ENCODE data around the gene KCNH1. TPM values are rescaled to one million over a fixed set of nuclear protein-coding genes. Genes with fewer than 3 reads are reported as not detected.

KCNH1 gene
- total and polyA plus RNA-seq, 2 experiments from 2014 or later = 0.28 TPM; not detected in 1

DNA sequence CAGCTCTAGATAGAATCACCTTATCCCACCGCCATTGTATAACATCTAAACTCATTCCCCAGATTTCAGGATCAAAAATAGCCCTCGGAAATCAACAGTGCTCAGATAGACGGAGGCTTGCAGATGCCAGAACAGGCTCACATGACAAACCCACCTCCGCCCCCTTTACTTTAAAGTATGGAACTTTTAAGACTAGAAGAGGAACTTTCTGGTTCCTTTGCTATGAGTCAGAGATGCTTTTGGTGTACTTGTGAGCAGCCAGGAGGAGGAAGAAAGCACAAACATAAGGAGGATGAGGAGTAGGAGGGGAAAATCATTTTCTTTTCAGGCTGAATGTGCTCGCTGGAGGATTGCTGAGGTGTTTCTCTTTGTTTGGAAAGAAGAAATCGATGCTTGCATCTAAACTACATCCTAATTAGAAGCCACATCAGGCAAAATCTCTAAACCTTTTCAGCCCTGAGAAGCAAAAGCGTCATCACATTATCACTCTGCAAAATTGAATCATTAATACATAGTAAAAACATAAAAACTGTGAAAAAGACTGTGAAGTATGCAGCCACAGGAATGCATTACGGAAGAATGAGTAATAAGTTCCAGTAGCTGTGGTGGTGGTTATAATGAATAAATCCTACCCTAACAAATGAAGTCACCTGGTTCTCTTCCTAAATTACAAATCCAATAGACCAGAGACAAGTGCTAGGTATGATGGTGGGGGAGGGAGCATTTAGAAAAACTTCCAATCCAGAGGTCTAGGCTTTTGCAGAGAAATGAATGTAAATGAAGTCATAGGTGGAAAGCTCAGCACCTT is 251.3 kb downstream of the KCNH1 start:
- TF ChIP-seq, protein P1, sequence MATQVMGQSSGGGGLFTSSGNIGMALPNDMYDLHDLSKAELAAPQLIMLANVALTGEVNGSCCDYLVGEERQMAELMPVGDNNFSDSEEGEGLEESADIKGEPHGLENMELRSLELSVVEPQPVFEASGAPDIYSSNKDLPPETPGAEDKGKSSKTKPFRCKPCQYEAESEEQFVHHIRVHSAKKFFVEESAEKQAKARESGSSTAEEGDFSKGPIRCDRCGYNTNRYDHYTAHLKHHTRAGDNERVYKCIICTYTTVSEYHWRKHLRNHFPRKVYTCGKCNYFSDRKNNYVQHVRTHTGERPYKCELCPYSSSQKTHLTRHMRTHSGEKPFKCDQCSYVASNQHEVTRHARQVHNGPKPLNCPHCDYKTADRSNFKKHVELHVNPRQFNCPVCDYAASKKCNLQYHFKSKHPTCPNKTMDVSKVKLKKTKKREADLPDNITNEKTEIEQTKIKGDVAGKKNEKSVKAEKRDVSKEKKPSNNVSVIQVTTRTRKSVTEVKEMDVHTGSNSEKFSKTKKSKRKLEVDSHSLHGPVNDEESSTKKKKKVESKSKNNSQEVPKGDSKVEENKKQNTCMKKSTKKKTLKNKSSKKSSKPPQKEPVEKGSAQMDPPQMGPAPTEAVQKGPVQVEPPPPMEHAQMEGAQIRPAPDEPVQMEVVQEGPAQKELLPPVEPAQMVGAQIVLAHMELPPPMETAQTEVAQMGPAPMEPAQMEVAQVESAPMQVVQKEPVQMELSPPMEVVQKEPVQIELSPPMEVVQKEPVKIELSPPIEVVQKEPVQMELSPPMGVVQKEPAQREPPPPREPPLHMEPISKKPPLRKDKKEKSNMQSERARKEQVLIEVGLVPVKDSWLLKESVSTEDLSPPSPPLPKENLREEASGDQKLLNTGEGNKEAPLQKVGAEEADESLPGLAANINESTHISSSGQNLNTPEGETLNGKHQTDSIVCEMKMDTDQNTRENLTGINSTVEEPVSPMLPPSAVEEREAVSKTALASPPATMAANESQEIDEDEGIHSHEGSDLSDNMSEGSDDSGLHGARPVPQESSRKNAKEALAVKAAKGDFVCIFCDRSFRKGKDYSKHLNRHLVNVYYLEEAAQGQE (IDR thresholded peaks at IDR 0.05; ENCODE audit: unreplicated experiment) = no peak
- TF ChIP-seq EZH2phosphoT487 (IDR thresholded peaks at IDR 0.05; ENCODE audit: unreplicated experiment) = no peak
- no peak for TF ChIP-seq NANOG (IDR thresholded peaks at IDR 0.05; ENCODE audit: borderline replicate concordance)
- no peak for TF ChIP-seq JUNB (IDR thresholded peaks at IDR 0.05; ENCODE audit: unreplicated experiment)
- TF ChIP-seq POLR2AphosphoS5 (IDR thresholded peaks at IDR 0.05; ENCODE audit: low read depth) = no peak
- no peak for TF ChIP-seq ZNF114 (CRISPR knock-in tag; IDR thresholded peaks at IDR 0.05)
- TF ChIP-seq, protein P2, sequence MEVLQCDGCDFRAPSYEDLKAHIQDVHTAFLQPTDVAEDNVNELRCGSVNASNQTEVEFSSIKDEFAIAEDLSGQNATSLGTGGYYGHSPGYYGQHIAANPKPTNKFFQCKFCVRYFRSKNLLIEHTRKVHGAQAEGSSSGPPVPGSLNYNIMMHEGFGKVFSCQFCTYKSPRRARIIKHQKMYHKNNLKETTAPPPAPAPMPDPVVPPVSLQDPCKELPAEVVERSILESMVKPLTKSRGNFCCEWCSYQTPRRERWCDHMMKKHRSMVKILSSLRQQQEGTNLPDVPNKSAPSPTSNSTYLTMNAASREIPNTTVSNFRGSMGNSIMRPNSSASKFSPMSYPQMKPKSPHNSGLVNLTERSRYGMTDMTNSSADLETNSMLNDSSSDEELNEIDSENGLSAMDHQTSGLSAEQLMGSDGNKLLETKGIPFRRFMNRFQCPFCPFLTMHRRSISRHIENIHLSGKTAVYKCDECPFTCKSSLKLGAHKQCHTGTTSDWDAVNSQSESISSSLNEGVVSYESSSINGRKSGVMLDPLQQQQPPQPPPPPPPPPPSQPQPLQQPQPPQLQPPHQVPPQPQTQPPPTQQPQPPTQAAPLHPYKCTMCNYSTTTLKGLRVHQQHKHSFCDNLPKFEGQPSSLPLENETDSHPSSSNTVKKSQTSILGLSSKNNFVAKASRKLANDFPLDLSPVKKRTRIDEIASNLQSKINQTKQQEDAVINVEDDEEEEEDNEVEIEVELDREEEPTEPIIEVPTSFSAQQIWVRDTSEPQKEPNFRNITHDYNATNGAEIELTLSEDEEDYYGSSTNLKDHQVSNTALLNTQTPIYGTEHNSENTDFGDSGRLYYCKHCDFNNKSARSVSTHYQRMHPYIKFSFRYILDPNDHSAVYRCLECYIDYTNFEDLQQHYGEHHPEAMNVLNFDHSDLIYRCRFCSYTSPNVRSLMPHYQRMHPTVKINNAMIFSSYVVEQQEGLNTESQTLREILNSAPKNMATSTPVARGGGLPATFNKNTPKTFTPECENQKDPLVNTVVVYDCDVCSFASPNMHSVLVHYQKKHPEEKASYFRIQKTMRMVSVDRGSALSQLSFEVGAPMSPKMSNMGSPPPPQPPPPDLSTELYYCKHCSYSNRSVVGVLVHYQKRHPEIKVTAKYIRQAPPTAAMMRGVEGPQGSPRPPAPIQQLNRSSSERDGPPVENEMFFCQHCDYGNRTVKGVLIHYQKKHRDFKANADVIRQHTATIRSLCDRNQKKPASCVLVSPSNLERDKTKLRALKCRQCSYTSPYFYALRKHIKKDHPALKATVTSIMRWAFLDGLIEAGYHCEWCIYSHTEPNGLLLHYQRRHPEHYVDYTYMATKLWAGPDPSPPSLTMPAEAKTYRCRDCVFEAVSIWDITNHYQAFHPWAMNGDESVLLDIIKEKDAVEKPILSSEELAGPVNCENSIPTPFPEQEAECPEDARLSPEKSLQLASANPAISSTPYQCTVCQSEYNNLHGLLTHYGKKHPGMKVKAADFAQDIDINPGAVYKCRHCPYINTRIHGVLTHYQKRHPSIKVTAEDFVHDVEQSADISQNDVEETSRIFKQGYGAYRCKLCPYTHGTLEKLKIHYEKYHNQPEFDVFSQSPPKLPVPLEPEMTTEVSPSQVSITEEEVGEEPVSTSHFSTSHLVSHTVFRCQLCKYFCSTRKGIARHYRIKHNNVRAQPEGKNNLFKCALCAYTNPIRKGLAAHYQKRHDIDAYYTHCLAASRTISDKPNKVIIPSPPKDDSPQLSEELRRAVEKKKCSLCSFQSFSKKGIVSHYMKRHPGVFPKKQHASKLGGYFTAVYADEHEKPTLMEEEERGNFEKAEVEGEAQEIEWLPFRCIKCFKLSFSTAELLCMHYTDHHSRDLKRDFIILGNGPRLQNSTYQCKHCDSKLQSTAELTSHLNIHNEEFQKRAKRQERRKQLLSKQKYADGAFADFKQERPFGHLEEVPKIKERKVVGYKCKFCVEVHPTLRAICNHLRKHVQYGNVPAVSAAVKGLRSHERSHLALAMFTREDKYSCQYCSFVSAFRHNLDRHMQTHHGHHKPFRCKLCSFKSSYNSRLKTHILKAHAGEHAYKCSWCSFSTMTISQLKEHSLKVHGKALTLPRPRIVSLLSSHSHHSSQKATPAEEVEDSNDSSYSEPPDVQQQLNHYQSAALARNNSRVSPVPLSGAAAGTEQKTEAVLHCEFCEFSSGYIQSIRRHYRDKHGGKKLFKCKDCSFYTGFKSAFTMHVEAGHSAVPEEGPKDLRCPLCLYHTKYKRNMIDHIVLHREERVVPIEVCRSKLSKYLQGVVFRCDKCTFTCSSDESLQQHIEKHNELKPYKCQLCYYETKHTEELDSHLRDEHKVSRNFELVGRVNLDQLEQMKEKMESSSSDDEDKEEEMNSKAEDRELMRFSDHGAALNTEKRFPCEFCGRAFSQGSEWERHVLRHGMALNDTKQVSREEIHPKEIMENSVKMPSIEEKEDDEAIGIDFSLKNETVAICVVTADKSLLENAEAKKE (CRISPR knock-in tag; IDR thresholded peaks at IDR 0.05) = no peak
- TF ChIP-seq CREB1 (CRISPR knock-in tag; IDR thresholded peaks at IDR 0.05; ENCODE audit: low read depth) = no peak
- TF ChIP-seq STAT1 (IDR thresholded peaks at IDR 0.05; ENCODE audit: unreplicated experiment) = no peak
- TF ChIP-seq EZH2 (IDR thresholded peaks at IDR 0.05; ENCODE audit: low read depth, unreplicated experiment) = no peak
- Histone ChIP-seq H3K4me2 (no peak overlapping the region), H3K36me3 (ENCODE audit: insufficient read depth) (no peaks in the 10 kb centered on the region), H3K4me1 (ENCODE audit: insufficient read depth) (no peaks in the 10 kb centered on the region), H3K79me2 (replicated peaks; ENCODE audit: insufficient read depth) (no peaks in the 10 kb centered on the region), H3K27ac (ENCODE audit: low read depth) (no peak overlapping the region), H3F3A (replicated peaks; ENCODE audit: low read depth) (no peaks in the 10 kb centered on the region), H3K9me2 (ENCODE audit: insufficient read depth) (peaks cover 10% of the 10 kb centered on the region; the same call in 1 of the 2 replicates), H4K20me1 (replicated peaks; ENCODE audit: insufficient read depth) (no peaks in the 10 kb centered on the region), H2AFZ (peak overlapping the region; percentile 67; the same call in 1 of the 2 replicates), H3K27me3 (ENCODE audit: insufficient read depth) (no peaks in the 10 kb centered on the region), H3K4me3 (no peak overlapping the region)
- Mint-ChIP-seq H3K9me3 (no peaks in the 10 kb centered on the region), H3K4me3 (no peak overlapping the region), H3K4me1 (peaks cover 8% of the 10 kb centered on the region), H3K36me3 (ENCODE audit: low read depth) (no peaks in the 10 kb centered on the region), H3K27me3 (ENCODE audit: insufficient read depth, low read depth, poor library complexity) (no peaks in the 10 kb centered on the region), H3K27ac (no peak overlapping the region; the same call in 1 of the 2 replicates)
- no peak for ATAC-seq
- DNase-seq (ENCODE audit: low spot score) = no peak

Data from GM23338 (cell line).